ENCODE data around the gene MID2.
"Not testable (repeated sequence)": the region's sequence is repeated elsewhere in the genome, so short reads cannot be mapped to it uniquely, and the experiment has no call there.

The MID2 gene

GRCh38 chrX:107842715-107843400, 17.2 kb downstream of the MID2 start:
- no peak for DNase-seq

GRCh38 chrX:107845625-107846024, 20.0 kb downstream of the MID2 start:
- DNase-seq = peak; percentile 29

GRCh38 chrX:107848591-107848990, 22.9 kb downstream of the MID2 start:
- no peak for DNase-seq

GRCh38 chrX:107849747-107850421, 24.2 kb downstream of the MID2 start:
- DNase-seq = no peak

- DNase-seq = no peak
Observed at GRCh38 chrX:107850422-107850765, 24.7 kb downstream of the MID2 start.

GRCh38 chrX:107851215-107851614, 25.5 kb downstream of the MID2 start:
- DNase-seq = no peak

GRCh38 chrX:107851665-107852064, 26.0 kb downstream of the MID2 start:
- not testable (repeated sequence) for DNase-seq

- no peak for DNase-seq
Observed at GRCh38 chrX:107856289-107856688, 30.6 kb downstream of the MID2 start.

GRCh38 chrX:107857041-107857440, 31.4 kb downstream of the MID2 start:
- DNase-seq = not testable (repeated sequence)

- no peak for DNase-seq
Observed at GRCh38 chrX:107857837-107858236, 32.2 kb downstream of the MID2 start.

GRCh38 chrX:107861056-107861455, 35.4 kb downstream of the MID2 start:
- no peak for DNase-seq

- DNase-seq = no peak
Observed at GRCh38 chrX:107871136-107871535, 45.5 kb downstream of the MID2 start.

GRCh38 chrX:107878106-107878505, 52.4 kb downstream of the MID2 start:
- no peak for DNase-seq

GRCh38 chrX:107880054-107880610, 54.5 kb downstream of the MID2 start:
- no peak for DNase-seq

- DNase-seq = no peak
Observed at GRCh38 chrX:107894038-107894437, 68.4 kb downstream of the MID2 start.

GRCh38 chrX:107902721-107903120, 77.1 kb downstream of the MID2 start:
- DNase-seq = no peak

GRCh38 chrX:107905366-107905765, 79.7 kb downstream of the MID2 start:
- DNase-seq = no peak

GRCh38 chrX:107924136-107924746, 98.6 kb downstream of the MID2 start:
- DNase-seq = no peak

GRCh38 chrX:107934262-107934661, 108.6 kb downstream of the MID2 start:
- DNase-seq = no peak

GRCh38 chrX:107935200-107935599, 109.5 kb downstream of the MID2 start:
- no peak for DNase-seq

GRCh38 chrX:107935664-107936433, 110.2 kb downstream of the MID2 start:
- DNase-seq = no peak

GRCh38 chrX:107936434-107936730, 110.7 kb downstream of the MID2 start:
- no peak for DNase-seq

GRCh38 chrX:107940095-107940494, 114.4 kb downstream of the MID2 start:
- no peak for DNase-seq
